ENCODE results near the gene FGF16.
A peak's percentile ranks its signal among the peaks of the same experiment; 100 is the strongest.

FGF16 gene

GRCh38 chrX:77428551-77428950 is 18.6 kb upstream of the FGF16 start:
- no peak for TF ChIP-seq Cebpa-rat (IDR thresholded peaks at IDR 0.05)
- Histone ChIP-seq H3K4me3 (no peak overlapping the region), H4K20me1 (no peaks in the 10 kb centered on the region; the same call in 1 of the 2 replicates), H3K9ac (no peak overlapping the region), H3K9me3 (no peaks in the 10 kb centered on the region), H3K36me3 (no peaks in the 10 kb centered on the region), H3K4me1 (no peaks in the 10 kb centered on the region), H3K4me2 (no peak overlapping the region), H3K27ac (no peak overlapping the region), H3K27me3 (peaks cover 89% of the 10 kb centered on the region)

GRCh38 chrX:77431227-77431626 is 16.0 kb upstream of the FGF16 start:
- no peak overlapping the region for H3K27ac ChIP-seq
- H3K36me3 ChIP-seq, result no peaks in the 10 kb centered on the region
- no peak overlapping the region for H3K4me3 ChIP-seq
- H3K9ac ChIP-seq, result no peak overlapping the region
- TF ChIP-seq Cebpa-rat (IDR thresholded peaks at IDR 0.05), result no peak
- no peak overlapping the region for H3K4me2 ChIP-seq
- H3K9me3 ChIP-seq, result no peaks in the 10 kb centered on the region
- H3K4me1 ChIP-seq, result peaks cover 3% of the 10 kb centered on the region
- peaks cover 70% of the 10 kb centered on the region for H3K27me3 ChIP-seq
- no peaks in the 10 kb centered on the region; the same call in 1 of the 2 replicates for H4K20me1 ChIP-seq

- H3K9ac ChIP-seq, result no peak overlapping the region
- peaks cover 67% of the 10 kb centered on the region for H3K27me3 ChIP-seq
- peaks cover 16% of the 10 kb centered on the region for H3K4me1 ChIP-seq
- H3K9me3 ChIP-seq, result no peaks in the 10 kb centered on the region
- no peak for TF ChIP-seq Cebpa-rat (IDR thresholded peaks at IDR 0.05)
- no peak overlapping the region for H3K27ac ChIP-seq
- no peak overlapping the region for H3K4me3 ChIP-seq
- no peaks in the 10 kb centered on the region; the same call in 1 of the 2 replicates for H4K20me1 ChIP-seq
- no peak overlapping the region for H3K4me2 ChIP-seq
- H3K36me3 ChIP-seq, result no peaks in the 10 kb centered on the region
Observed at GRCh38 chrX:77433001-77433400, 14.2 kb upstream of the FGF16 start.

GRCh38 chrX:77434962-77435361 is 12.2 kb upstream of the FGF16 start:
- TF ChIP-seq Cebpa-rat (IDR thresholded peaks at IDR 0.05), result no peak
- Histone ChIP-seq H3K4me3 (no peak overlapping the region), H3K4me1 (peaks cover 16% of the 10 kb centered on the region), H4K20me1 (no peaks in the 10 kb centered on the region), H3K27ac (no peak overlapping the region), H3K36me3 (no peaks in the 10 kb centered on the region), H3K9ac (no peak overlapping the region), H3K27me3 (peaks cover 62% of the 10 kb centered on the region), H3K9me3 (no peaks in the 10 kb centered on the region), H3K4me2 (no peak overlapping the region)

- Histone ChIP-seq H3K9ac (no peak overlapping the region), H3K27ac (no peak overlapping the region), H3K4me2 (no peak overlapping the region), H3K9me3 (no peaks in the 10 kb centered on the region), H3K36me3 (no peaks in the 10 kb centered on the region), H3K4me1 (peaks cover 16% of the 10 kb centered on the region), H3K27me3 (peaks cover 63% of the 10 kb centered on the region), H3K4me3 (no peak overlapping the region), H4K20me1 (no peaks in the 10 kb centered on the region)
- no peak for TF ChIP-seq Cebpa-rat (IDR thresholded peaks at IDR 0.05)
Observed at GRCh38 chrX:77436271-77436670, 10.9 kb upstream of the FGF16 start.

- Histone ChIP-seq H3K4me3 (no peak overlapping the region), H3K27ac (no peak overlapping the region), H3K4me1 (peaks cover 16% of the 10 kb centered on the region), H4K20me1 (no peaks in the 10 kb centered on the region), H3K4me2 (peak overlapping the region; percentile 42), H3K9me3 (no peaks in the 10 kb centered on the region), H3K36me3 (no peaks in the 10 kb centered on the region), H3K9ac (no peak overlapping the region), H3K27me3 (peaks cover 61% of the 10 kb centered on the region)
- TF ChIP-seq Cebpa-rat (IDR thresholded peaks at IDR 0.05), result no peak
Observed at GRCh38 chrX:77436682-77437081, 10.5 kb upstream of the FGF16 start.

GRCh38 chrX:77440330-77440729 is 6.9 kb upstream of the FGF16 start:
- H3K4me1 ChIP-seq, result peaks cover 16% of the 10 kb centered on the region
- no peaks in the 10 kb centered on the region for H3K9me3 ChIP-seq
- H3K27ac ChIP-seq, result no peak overlapping the region
- no peaks in the 10 kb centered on the region for H3K36me3 ChIP-seq
- H3K9ac ChIP-seq, result no peak overlapping the region
- no peak overlapping the region for H3K4me2 ChIP-seq
- TF ChIP-seq Cebpa-rat (IDR thresholded peaks at IDR 0.05), result no peak
- H3K27me3 ChIP-seq, result peaks cover 72% of the 10 kb centered on the region
- no peak overlapping the region for H3K4me3 ChIP-seq
- no peaks in the 10 kb centered on the region for H4K20me1 ChIP-seq

GRCh38 chrX:77441033-77441432 is 6.2 kb upstream of the FGF16 start:
- Histone ChIP-seq H3K9me3 (0 out of 2 replicates have a peak, but pooled peaks cover 5% of the 10 kb centered on the region), H3K27me3 (peaks cover 79% of the 10 kb centered on the region), H3K4me2 (no peak overlapping the region), H3K27ac (no peak overlapping the region), H3K9ac (no peak overlapping the region), H4K20me1 (no peaks in the 10 kb centered on the region), H3K4me1 (peaks cover 18% of the 10 kb centered on the region), H3K4me3 (no peak overlapping the region), H3K36me3 (no peaks in the 10 kb centered on the region)
- no peak for TF ChIP-seq Cebpa-rat (IDR thresholded peaks at IDR 0.05)

GRCh38 chrX:77441479-77441878 is 5.7 kb upstream of the FGF16 start:
- no peak overlapping the region for H3K9ac ChIP-seq
- H3K4me1 ChIP-seq, result peaks cover 18% of the 10 kb centered on the region
- no peak overlapping the region for H3K4me3 ChIP-seq
- no peak overlapping the region for H3K27ac ChIP-seq
- H3K27me3 ChIP-seq, result peaks cover 83% of the 10 kb centered on the region
- no peak for TF ChIP-seq Cebpa-rat (IDR thresholded peaks at IDR 0.05)
- H3K36me3 ChIP-seq, result no peaks in the 10 kb centered on the region
- H3K4me2 ChIP-seq, result no peak overlapping the region
- H4K20me1 ChIP-seq, result no peaks in the 10 kb centered on the region
- 0 out of 2 replicates have a peak, but pooled peaks cover 5% of the 10 kb centered on the region for H3K9me3 ChIP-seq

- Histone ChIP-seq H3K9me3 (peaks cover 5% of the 10 kb centered on the region; the same call in 1 of the 2 replicates), H3K27ac (no peak overlapping the region), H3K4me1 (peaks cover 18% of the 10 kb centered on the region), H4K20me1 (peaks cover 6% of the 10 kb centered on the region; the same call in 1 of the 2 replicates), H3K9ac (no peak overlapping the region), H3K36me3 (no peaks in the 10 kb centered on the region), H3K4me2 (no peak overlapping the region), H3K4me3 (no peak overlapping the region), H3K27me3 (peaks cover 84% of the 10 kb centered on the region)
- TF ChIP-seq Cebpa-rat (IDR thresholded peaks at IDR 0.05), result no peak
Observed at GRCh38 chrX:77442728-77443127, 4.5 kb upstream of the FGF16 start.

- Histone ChIP-seq H3K9ac (no peak overlapping the region), H3K4me2 (no peak overlapping the region), H4K20me1 (peaks cover 6% of the 10 kb centered on the region; the same call in 1 of the 2 replicates), H3K4me1 (peaks cover 23% of the 10 kb centered on the region), H3K4me3 (no peak overlapping the region), H3K36me3 (no peaks in the 10 kb centered on the region), H3K9me3 (peaks cover 5% of the 10 kb centered on the region; the same call in 1 of the 2 replicates), H3K27me3 (peaks cover 84% of the 10 kb centered on the region), H3K27ac (no peak overlapping the region)
- TF ChIP-seq Cebpa-rat (IDR thresholded peaks at IDR 0.05), result no peak
Observed at GRCh38 chrX:77444075-77444474, 3.1 kb upstream of the FGF16 start.

All from BLaER1 (cell line).